Heart left ventricle (tissue), 13 donors: ENCODE results near the gene FCHSD2.

ENCODE experiments used
- CTCF ChIP-seq, 12 donors: fragments of 200-600 bp; sonication (generic) in 4 of 12; IDR thresholded peaks; one replicate each; pipeline versions ENCODE4 v1.5.0 to v1.8.0; 2018 to 2022; ENCODE audit warnings: antibody characterized with exemption in 12 of 12, mild to moderate bottlenecking in 5 of 12
- POLR2A ChIP-seq, 2 donors: fragments of 450-650 bp; IDR thresholded peaks; one replicate each; pipeline ENCODE4 v1.6.1; 2017; ENCODE audit warnings: antibody characterized with exemption in 2 of 2, mild to moderate bottlenecking in 2 of 2, moderate library complexity in 2 of 2
- donor health status: ischemic (EF 13 %, LVEDD 7.1; RV severe dilation, severe dysfunction).
- donor health status: DM: no; HTN: yes; CAD: no.
- donor health status: DM: no; HTN: no; CAD: no.
- donor health status: ischemic (EF 25% LVEDD 6.9; RV normal size, moderate dysfunction).
- donor health status: ischemic (EF 25% LVEDD 5.7; RV mildly dilated, moderate dysfunction).
- donor health status: ischemic (EF 35%, LVEDD 5.7; RV mildly dilated, moderate dysfunction).
- donor health status: nonischemic (EF 11% LVEDD 7.7; RV severe dilation, severe dysfunction).
- donor health status: DM: yes; HTN: yes; CAD: no.
- donor health status: PGD.
- donor health status: ischemic (EF 29% LVEDD 5.4; RV normal size, mild dysfunction).
- donor health status: nonischemic (EF 23%, LVEDD 6.1; RV moderate dilation, normal function).

DNA sequence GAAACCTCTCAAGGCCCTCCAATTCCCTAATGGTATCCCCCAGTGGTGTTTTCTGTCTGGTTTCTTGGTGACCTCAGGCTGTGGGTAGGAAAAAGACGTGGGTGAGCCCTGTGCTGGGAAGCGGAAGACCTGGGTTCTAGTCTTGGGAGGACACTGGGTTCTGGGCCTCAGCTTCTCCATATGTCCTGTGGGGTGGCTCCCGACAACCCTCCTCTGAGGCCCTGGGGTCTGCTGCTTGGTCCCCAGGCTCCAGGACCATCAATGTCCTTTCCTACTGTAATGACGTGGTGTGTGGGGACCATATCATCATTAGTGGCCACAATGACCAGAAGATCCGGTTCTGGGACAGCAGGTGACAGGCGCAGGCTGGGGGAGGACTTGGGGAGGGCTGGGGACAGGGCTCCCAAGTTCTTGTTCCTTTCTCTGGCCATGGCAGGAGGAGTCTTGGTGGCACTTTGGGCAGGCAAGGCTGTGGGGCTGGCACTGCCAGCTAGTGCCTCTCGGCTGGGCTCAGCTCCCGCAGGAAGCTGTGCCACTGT lies 315.1 kb downstream of the FCHSD2 start:
- TF ChIP-seq POLR2A (IDR thresholded peaks at IDR 0.05) = no peak
- TF ChIP-seq CTCF (IDR thresholded peaks at IDR 0.05) = no peak
